Small intestine (tissue), 16 donors: ENCODE measurements around the gene SNRNP27. TPM values are rescaled to one million over a fixed set of nuclear protein-coding genes. Genes with fewer than 3 reads are reported as not detected.

ENCODE experiments used
- DNase-seq, 2 donors: peaks; one replicate each; pipeline versions ENCODE4 v3.0.0 to v3.0.0-alpha.2; 2013
- FAIRE-seq: peaks from 2 replicates; lab custom pipeline; 2012; peaks lifted over from hg19 to GRCh38; lab: Jason Lieb, UNC
- H3K27ac ChIP-seq, 3 donors: one replicate each; pipeline ENCODE4 v1.5.1; 2013; ENCODE audit warnings: low read length in 2 of 3, mild to moderate bottlenecking in 2 of 3, control low read depth in 1 of 3, inconsistent platforms in 1 of 3, low read depth in 1 of 3, moderate library complexity in 1 of 3
- H3K27me3 ChIP-seq, 3 donors: one replicate each; pipeline ENCODE4 v1.6.1; 2013; ENCODE audit warnings: low read length in 3 of 3, inconsistent platforms in 1 of 3; ENCODE audit not compliant: control insufficient read depth in 3 of 3, insufficient read depth in 3 of 3
- H3K36me3 ChIP-seq, 3 donors: one replicate each; pipeline ENCODE4 v1.6.1; 2013; ENCODE audit warnings: low read length in 3 of 3, inconsistent platforms in 1 of 3, low read depth in 1 of 3, mild to moderate bottlenecking in 1 of 3, moderate library complexity in 1 of 3; ENCODE audit not compliant: control insufficient read depth in 3 of 3, insufficient read depth in 2 of 3
- H3K4me1 ChIP-seq, 3 donors: one replicate each; pipeline ENCODE4 v1.6.1; 2013; ENCODE audit warnings: low read length in 2 of 3, inconsistent platforms in 1 of 3, low read depth in 1 of 3, mild to moderate bottlenecking in 1 of 3, moderate library complexity in 1 of 3; ENCODE audit not compliant: control insufficient read depth in 3 of 3, insufficient read depth in 2 of 3
- H3K4me3 ChIP-seq, 3 donors: one replicate each; pipeline ENCODE4 v1.5.1; 2013; ENCODE audit warnings: low read length in 3 of 3, control low read depth in 1 of 3, inconsistent platforms in 1 of 3, low read depth in 1 of 3, mild to moderate bottlenecking in 1 of 3, moderate library complexity in 1 of 3
- H3K9me3 ChIP-seq, 2 donors: one replicate each; pipeline ENCODE4 v1.6.1; 2013; ENCODE audit warnings: low read depth in 1 of 2, low read length in 1 of 2; ENCODE audit not compliant: control insufficient read depth in 2 of 2, insufficient read depth in 1 of 2
- WGBS, 3 donors: extraction: QIAGEN DNeasy Blood & Tissue Kit; methylation state at CpG; one replicate each; pipeline ENCODE4 v1.1.7; 2013; 5-methylcytosine and 5-hydroxymethylcytosine counted together
- long read RNA-seq, 10 donors: transcript quantifications; one replicate each; lab custom pipeline, GENCODE V29; 2026
- polyA plus RNA-seq, 4 donors: library from polyadenylated mRNA; stranded (reverse) in 3 of 4; unstranded in 1 of 4; fragments of 200-250 nt in 3 of 4; fragments of 120-200 nt in 1 of 4; gene quantifications; one replicate each; pipeline versions ENCODE4 v1.2.1 to v1.2.3, GENCODE V29; 2013
- donor health status: healthy with polysubstance abuse.
- donor health status: control.
- donor health status: control.
- donor health status: Bipolar disorder and iron deficiency.
- donor health status: healthy.

SNRNP27 gene
- polyA plus RNA-seq, result 10 to 100 TPM; 39.8 to 46.2 (median 41.2) TPM
- long read RNA-seq, donor 1, result 0 reads
- long read RNA-seq, donor 2, transcript SNRNP27-201 (6 exons, 1,802 nt), result major isoform, 6 of 7 reads
- long read RNA-seq, donor 2, partial matches to known transcripts, result 0 of 7 reads
- long read RNA-seq, donor 2, other reads (novel, unspliced or antisense), result 0 of 7 reads
- long read RNA-seq, donor 3, transcript SNRNP27-201 (6 exons, 1,802 nt), result major isoform, 11 of 14 reads
- long read RNA-seq, donor 3, partial matches to known transcripts, result 0 of 14 reads
- long read RNA-seq, donor 3, other reads (novel, unspliced or antisense), result 0 of 14 reads
- long read RNA-seq, donor 4, result 0 reads
- long read RNA-seq, donor 5, transcript SNRNP27-201 (6 exons, 1,802 nt), result major isoform, 7 of 7 reads
- long read RNA-seq, donor 5, partial matches to known transcripts, result 0 of 7 reads
- long read RNA-seq, donor 5, other reads (novel, unspliced or antisense), result 0 of 7 reads
- long read RNA-seq, donor 6, transcript SNRNP27-201 (6 exons, 1,802 nt), result major isoform, 15 of 15 reads
- long read RNA-seq, donor 6, partial matches to known transcripts, result 0 of 15 reads
- long read RNA-seq, donor 6, other reads (novel, unspliced or antisense), result 0 of 15 reads
- long read RNA-seq, donor 7, result 0 reads
- long read RNA-seq, donor 8, partial matches to known transcripts, result 0 of 4 reads
- long read RNA-seq, donor 8, other reads (novel, unspliced or antisense), result 0 of 4 reads
- long read RNA-seq, donor 9, partial matches to known transcripts, result 0 of 4 reads
- long read RNA-seq, donor 9, other reads (novel, unspliced or antisense), result 0 of 4 reads
- long read RNA-seq, donor 10, transcript SNRNP27-201 (6 exons, 1,802 nt), result major isoform, 21 of 23 reads
- long read RNA-seq, donor 10, partial matches to known transcripts, result 0 of 23 reads
- long read RNA-seq, donor 10, other reads (novel, unspliced or antisense), result 0 of 23 reads

- Histone ChIP-seq H3K4me1 (peaks cover 0 to 2% (median 0%) of the 10 kb centered on the region in 3 donors), H3K9me3 (peaks cover 0 to 4% of the 10 kb centered on the region in 2 donors), H3K27me3 (no peaks in the 10 kb centered on the region), H3K27ac (peak within 1 kb of the TSS; percentile 50 to 92 (median 77)), H3K4me3 (peak within 1 kb of the TSS; percentile 68 to 96 (median 81)), H3K36me3 (peaks cover 3 to 9% (median 7%) of the 10 kb centered on the region in 3 donors)
- 0 to 1% (median 1%) methylated on average over 32 of the region's 32 CpGs for WGBS, 3 donors
- DNase-seq, result peak; percentile 82 to 90
- no peak for FAIRE-seq
These were observed at the start of gene SNRNP27 for GRCh38 chr2:69893684-69894551. TSS of gene SNRNP27 (plus strand) at chr2:69893956. CDS start at chr2:69893985, 29 bp downstream.

- DNase-seq (no peak), FAIRE-seq (peak; percentile 94)
- no peaks in the 10 kb centered on the region for H3K4me1 ChIP-seq
- H3K4me3 ChIP-seq, result no peak overlapping the region
- no peak overlapping the region for H3K27ac ChIP-seq
- no peaks in the 10 kb centered on the region for H3K27me3 ChIP-seq
- no peaks in the 10 kb centered on the region for H3K9me3 ChIP-seq
- H3K36me3 ChIP-seq, result peaks cover 2 to 29% (median 22%) of the 10 kb centered on the region in 3 donors
These were observed 49.8 kb upstream of the SNRNP27 start for GRCh38 chr2:69843993-69844392.

- 97 to 100% (median 99%) methylated on average over 3 of the region's 3 CpGs for WGBS, 3 donors
- DNase-seq, result no peak
- Histone ChIP-seq H3K9me3 (no peaks in the 10 kb centered on the region), H3K36me3 (peaks cover 2 to 32% (median 22%) of the 10 kb centered on the region in 3 donors), H3K4me1 (no peaks in the 10 kb centered on the region), H3K27me3 (no peaks in the 10 kb centered on the region), H3K27ac (no peak overlapping the region), H3K4me3 (no peak overlapping the region)
- no peak for FAIRE-seq
These were observed 49.2 kb upstream of the SNRNP27 start for GRCh38 chr2:69844560-69844959.

GRCh38 chr2:69846182-69847067 lies 47.3 kb upstream of the SNRNP27 start:
- FAIRE-seq (no peak), DNase-seq (no peak)
- Histone ChIP-seq H3K36me3 (peaks cover 2 to 31% (median 25%) of the 10 kb centered on the region in 3 donors), H3K27me3 (no peaks in the 10 kb centered on the region), H3K4me1 (no peaks in the 10 kb centered on the region), H3K27ac (no peak overlapping the region), H3K4me3 (no peak overlapping the region), H3K9me3 (no peaks in the 10 kb centered on the region)
- WGBS, 3 donors, result 75 to 80% (median 76%) methylated on average over 9 of the region's 9 CpGs

GRCh38 chr2:69847068-69847828 lies 46.5 kb upstream of the SNRNP27 start:
- Histone ChIP-seq H3K4me3 (no peak overlapping the region), H3K9me3 (no peaks in the 10 kb centered on the region), H3K27me3 (no peaks in the 10 kb centered on the region), H3K27ac (no peak overlapping the region), H3K36me3 (peaks cover 2 to 35% (median 26%) of the 10 kb centered on the region in 3 donors), H3K4me1 (no peaks in the 10 kb centered on the region)
- DNase-seq (no peak), FAIRE-seq (no peak)
- 93 to 98% (median 97%) methylated on average over 5 of the region's 5 CpGs for whole genome bisulfite sequencing, 3 donors

- H3K27me3 ChIP-seq, result no peaks in the 10 kb centered on the region
- no peaks in the 10 kb centered on the region for H3K4me1 ChIP-seq
- no peak overlapping the region for H3K4me3 ChIP-seq
- 89 to 92% (median 89%) methylated on average over 7 of the region's 7 CpGs for WGBS, 3 donors
- DNase-seq (no peak), FAIRE-seq (no peak)
- H3K27ac ChIP-seq, result no peak overlapping the region
- no peaks in the 10 kb centered on the region for H3K9me3 ChIP-seq
- peaks cover 2 to 39% (median 26%) of the 10 kb centered on the region in 3 donors for H3K36me3 ChIP-seq
These were observed 45.5 kb upstream of the SNRNP27 start for GRCh38 chr2:69848186-69848790.
